NCI-H748 treated with DMSO at 0.1 percent for 48 hours (cell line): ENCODE data around the gene IQSEC1.

Source experiments
- DNase-seq: peaks from one replicate; lab custom pipeline; 2025; lab: John Stamatoyannopoulos, UW

The IQSEC1 gene

GRCh38 chr3:13073326-13074005 lies at the start of gene IQSEC1:
Gene IQSEC1, minus strand, starts transcription at chr3:13073429. Its CDS starts 415 bp downstream, at chr3:13073014.
- DNase-seq: peak; percentile 32

DNA sequence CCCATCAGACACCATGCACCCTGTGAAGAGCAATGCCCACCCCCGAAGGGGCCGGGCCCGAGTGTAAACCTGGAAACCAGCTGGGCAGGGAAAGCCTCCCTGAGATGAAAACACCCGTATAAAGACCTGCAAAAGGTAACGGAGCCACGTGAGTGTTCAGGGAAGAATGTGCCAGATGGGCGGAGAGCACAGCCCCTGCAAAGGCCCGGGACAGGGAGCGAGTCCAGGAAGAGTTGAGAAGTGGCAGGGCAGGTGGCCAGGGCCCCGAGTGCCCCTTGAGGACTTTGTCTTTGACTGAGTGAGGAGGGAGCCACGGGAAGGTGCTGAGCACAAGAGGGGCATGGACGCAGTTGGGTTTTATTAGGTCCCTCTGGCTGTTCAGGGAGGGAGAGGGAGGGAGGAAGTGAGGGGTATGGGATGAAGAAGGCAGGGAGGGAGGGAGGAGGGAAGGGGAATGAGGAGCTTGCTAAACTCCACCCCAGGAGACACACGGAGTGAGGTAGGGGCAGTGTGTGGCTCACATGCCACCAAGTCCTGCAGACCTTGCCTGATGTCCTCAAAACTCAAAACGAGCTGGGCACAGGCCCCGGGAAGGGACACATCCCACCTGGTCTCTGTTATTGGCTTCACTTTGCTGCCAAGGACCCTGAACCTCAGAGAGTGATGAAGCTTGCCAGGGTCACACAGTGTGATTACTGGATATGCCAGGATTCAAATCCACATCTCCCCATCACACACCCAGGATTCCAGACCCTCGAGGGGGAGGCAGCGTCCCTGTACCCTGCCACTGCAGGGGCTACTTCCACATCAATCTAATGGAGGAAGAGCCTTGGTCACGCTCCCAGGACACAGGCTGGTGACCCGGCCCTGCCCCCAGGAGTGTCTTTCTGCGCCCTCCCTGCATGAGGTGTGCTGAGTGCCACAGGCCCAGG lies 49.1 kb upstream of the IQSEC1 start:
- DNase-seq: no peak

- no peak for DNase-seq
Measured at GRCh38 chr3:13121553-13122001, 48.3 kb upstream of the IQSEC1 start.

DNA sequence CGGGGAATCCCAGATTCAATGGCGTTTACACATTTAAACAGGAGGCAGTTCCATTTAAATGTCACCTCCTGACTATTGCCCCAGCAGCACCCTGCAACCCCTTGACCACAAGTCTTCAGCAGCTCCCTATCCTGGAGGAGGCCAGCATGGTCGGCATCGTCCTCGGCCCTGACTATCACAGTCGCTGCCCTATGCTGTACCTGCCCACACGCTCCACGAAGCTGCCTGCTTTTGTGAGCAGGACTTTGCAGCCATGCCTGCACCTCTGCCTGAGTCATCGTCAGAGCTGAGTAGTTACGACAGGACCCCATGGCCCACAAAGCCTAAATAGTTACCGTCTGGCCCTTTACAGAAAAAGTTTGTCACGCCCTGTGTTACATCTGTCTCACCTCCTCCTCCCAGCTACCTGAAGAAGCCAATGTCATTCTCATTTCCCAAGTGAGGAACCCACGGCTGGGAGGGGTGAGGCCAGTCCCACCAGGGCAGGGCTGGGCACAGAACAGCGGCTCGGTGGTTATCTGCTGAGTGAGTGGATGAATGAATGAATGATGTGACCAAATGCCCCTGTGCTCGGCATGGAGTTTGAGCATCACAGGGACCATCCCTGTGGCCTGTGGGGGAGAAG lies 47.8 kb upstream of the IQSEC1 start:
- DNase-seq: no peak

GRCh38 chr3:13120289-13120927 lies 47.2 kb upstream of the IQSEC1 start:
- no peak for DNase-seq

GRCh38 chr3:13119471-13120220 lies 46.4 kb upstream of the IQSEC1 start:
- DNase-seq: no peak

GRCh38 chr3:13116426-13116825 lies 43.2 kb upstream of the IQSEC1 start:
- no peak for DNase-seq

DNA sequence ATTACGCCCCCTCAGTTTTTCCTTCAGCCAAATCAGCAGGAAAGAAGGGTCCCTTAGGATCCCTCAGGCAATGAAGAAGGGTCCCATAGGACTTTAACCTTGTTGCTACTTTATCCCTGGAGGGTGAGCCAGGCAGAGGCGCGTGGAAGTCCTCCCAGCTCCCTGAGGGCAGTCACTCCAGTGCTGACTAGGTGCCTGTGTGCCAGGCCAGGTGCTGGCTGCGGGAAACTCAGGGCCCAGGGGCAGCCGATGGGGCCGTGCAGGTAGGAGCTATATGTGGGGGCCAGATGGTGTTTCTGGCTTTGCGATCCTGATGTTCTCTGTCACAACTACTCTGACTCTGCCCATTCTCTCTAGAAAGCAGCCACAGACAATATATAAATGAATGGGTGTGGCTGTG lies 42.8 kb upstream of the IQSEC1 start:
- DNase-seq: no peak

DNA sequence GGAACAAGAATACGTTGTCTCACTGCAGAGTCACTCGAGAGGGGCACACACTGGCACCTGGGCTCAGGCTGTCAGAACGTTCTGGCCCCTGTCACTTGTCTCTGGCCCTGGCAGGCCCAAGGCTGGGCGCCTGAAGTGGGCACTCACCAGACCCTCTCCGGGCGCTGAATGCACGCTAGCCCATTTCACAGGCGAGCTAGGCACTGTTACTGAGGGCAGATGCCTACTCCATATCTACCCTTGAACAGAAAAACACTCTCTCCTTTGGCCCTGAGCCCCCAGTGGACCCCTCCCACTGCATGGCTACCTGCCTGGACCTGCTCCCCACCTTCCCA lies 42.3 kb upstream of the IQSEC1 start:
- no peak for DNase-seq

- DNase-seq: no peak
Measured at GRCh38 chr3:13114811-13115575, 41.8 kb upstream of the IQSEC1 start.

DNA sequence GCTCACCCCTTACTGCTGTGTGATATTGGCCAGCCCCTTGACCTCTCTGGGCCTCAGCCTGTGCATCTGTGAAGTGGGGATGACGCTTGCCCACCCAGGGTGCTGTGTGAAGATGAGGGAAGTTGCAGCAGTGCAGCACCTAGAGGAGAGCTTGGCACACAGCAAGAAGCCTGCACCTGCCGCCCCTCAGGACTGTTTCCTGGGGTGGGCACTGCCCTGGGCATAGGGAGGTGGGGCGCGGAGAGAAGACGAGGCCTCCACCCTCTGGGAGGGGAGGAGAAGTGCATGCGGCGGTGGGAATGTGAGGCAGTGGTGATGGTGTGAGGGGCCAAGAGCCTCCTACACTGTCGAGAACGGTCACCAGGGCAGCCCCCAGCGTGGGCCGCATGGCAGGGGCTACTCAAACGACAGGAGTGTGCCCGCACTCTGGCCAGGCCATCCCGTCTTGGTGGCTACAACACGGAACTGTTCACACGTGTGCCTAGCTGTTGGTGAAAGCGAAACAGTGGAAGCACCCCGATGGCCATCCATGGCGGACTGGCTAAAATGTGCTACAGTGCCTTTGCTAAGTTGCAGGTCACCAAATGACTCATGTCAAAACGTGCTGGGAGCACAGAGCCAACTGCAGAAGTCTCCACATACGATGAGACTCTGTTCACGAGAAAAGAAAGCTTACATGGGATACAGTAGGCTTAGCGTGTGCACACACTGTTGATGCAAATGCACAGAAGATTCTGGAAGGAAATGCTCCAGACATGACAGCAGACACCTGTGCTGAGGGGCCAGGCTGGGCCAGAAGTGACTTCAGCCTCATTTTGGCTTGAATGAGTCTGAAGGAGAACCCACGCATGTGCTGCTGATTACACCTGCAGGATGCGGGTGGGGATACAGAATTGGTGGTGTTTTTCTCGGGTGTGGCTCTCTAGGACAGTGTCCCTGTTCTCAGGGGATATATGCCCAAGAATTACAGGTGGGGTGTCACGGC lies 40.4 kb upstream of the IQSEC1 start:
- DNase-seq: no peak

- no peak for DNase-seq
Measured at GRCh38 chr3:13112521-13113345, 39.5 kb upstream of the IQSEC1 start.

DNA sequence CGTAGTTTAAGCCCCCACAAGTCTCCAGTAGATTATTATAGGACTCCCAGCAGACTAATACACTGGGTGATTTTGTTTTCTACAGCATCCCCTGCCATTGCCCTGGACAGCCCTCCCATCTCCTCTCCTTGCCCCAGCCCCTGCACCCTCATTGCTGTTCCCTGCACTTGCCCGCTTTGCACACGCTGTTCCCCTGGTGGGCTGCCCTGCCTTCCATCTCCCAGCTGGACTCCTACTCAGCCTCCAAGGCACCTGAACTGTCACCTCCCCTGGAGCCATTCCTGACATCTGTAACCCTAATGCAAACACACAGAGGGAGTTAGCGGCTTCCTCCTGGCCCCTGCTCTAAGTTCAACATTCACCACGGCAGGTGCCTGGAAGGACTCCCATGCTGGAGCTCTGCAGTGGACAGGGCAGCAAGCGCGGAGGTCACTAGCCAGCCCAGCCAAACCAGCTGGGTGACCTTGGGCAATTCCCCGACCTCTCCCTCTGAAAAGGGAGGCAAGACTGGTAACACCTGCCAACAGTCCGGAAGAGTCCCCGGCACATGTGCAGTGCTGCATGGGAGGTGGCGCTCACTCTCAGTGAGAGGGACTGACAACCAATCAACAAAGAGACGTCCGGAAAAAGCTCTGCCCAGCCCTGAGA lies 38.8 kb upstream of the IQSEC1 start:
- no peak for DNase-seq

- DNase-seq: no peak
Measured at GRCh38 chr3:13111173-13111872, 38.1 kb upstream of the IQSEC1 start.

DNA sequence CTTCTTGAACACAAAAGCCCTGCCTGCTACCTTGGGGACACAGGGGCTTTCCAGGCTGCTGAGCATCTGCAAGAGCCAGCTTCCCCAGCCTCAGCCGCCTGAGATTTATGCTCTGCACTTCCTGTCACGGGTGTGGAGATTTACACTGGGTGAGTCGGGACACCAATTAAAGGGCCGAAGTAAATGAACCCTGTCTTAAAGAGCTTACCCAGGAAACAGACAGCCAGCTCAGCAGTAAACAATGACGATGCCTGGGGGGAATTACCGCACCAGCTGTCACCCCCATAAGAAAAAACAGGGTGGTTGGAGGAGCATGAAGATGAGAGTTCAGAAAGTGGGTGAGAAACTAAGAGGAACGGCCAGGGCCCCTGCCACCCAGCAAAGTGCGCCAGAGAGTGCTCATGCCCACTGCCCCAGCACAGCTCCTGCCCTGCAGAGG lies 37.5 kb upstream of the IQSEC1 start:
- DNase-seq: no peak

- DNase-seq: no peak
Measured at GRCh38 chr3:13109516-13109915, 36.3 kb upstream of the IQSEC1 start.

- no peak for DNase-seq
Measured at GRCh38 chr3:13108861-13109260, 35.6 kb upstream of the IQSEC1 start.
